Testis (tissue), 2 donors: ENCODE data around the gene STK24.

Source experiments
- POLR2A ChIP-seq: fragments of 450-650 bp; IDR thresholded peaks from one replicate; pipeline ENCODE4 v1.6.1; 2017; ENCODE audit warnings: antibody characterized with exemption, mild to moderate bottlenecking, moderate library complexity
- TF ChIP-seq, protein P1 (sequence below), 3 experiments: fragments of 450-650 bp in 2 of 3; fragments of 200-600 bp in 1 of 3; sonication (generic) in 1 of 3; IDR thresholded peaks; one replicate each; pipeline ENCODE4 v1.5.1; 2016 to 2019; ENCODE audit warnings: antibody characterized with exemption in 3 of 3, mild to moderate bottlenecking in 2 of 3, moderate library complexity in 1 of 3

DNA sequence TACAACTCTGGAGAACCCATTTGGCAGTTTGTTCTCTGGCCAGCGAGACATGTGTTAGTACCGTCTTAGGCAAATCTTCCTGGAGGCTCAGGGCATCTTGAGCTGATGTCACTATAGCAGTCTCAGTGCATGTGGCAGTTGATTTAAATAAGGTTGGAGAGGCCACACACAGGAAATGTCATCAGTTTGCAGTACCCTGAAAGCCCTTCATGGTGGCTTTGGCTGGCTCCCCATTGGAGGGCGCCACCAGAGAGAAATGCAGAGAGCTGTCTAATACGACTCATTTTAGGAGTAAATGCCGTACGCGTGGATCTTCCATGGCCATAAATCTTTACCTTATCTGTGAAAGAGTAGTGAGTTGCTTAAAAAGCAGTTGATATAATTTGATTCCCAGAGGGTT, 163.1 kb downstream of the STK24 start:
- TF ChIP-seq POLR2A = no peak
- TF ChIP-seq, protein P1, sequence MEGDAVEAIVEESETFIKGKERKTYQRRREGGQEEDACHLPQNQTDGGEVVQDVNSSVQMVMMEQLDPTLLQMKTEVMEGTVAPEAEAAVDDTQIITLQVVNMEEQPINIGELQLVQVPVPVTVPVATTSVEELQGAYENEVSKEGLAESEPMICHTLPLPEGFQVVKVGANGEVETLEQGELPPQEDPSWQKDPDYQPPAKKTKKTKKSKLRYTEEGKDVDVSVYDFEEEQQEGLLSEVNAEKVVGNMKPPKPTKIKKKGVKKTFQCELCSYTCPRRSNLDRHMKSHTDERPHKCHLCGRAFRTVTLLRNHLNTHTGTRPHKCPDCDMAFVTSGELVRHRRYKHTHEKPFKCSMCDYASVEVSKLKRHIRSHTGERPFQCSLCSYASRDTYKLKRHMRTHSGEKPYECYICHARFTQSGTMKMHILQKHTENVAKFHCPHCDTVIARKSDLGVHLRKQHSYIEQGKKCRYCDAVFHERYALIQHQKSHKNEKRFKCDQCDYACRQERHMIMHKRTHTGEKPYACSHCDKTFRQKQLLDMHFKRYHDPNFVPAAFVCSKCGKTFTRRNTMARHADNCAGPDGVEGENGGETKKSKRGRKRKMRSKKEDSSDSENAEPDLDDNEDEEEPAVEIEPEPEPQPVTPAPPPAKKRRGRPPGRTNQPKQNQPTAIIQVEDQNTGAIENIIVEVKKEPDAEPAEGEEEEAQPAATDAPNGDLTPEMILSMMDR (IDR thresholded peaks at IDR 0.05) = no peak
